Central memory CD8-positive, alpha-beta T cell (primary cell): Measurements from ENCODE around the gene APBB2.
"Not testable (repeated sequence)": the region's sequence is repeated elsewhere in the genome, so short reads cannot be mapped to it uniquely, and the experiment has no call there.

Experiments used
- ATAC-seq: fragments of 150-1000 bp; cut with Tn5 transposase; replicated peaks from 2 replicates; pipeline ENCODE4 v1.10.0; 2022; ENCODE audit warnings: mild to moderate bottlenecking, moderate FRiP score, moderate number of reproducible peaks; ENCODE audit not compliant: poor library complexity, severe bottlenecking; ENCODE audit errors: extremely low read depth
- DNase-seq, 2 donors: peaks; one replicate each; pipeline ENCODE4 v3.0.0; 2021; ENCODE audit warnings: low spot score in 2 of 2
- H3K27ac Mint-ChIP-seq: one replicate; pipeline ENCODE4 v1.8.0; 2022; ENCODE audit warnings: low read depth, mild to moderate bottlenecking, moderate library complexity, mixed read lengths
- H3K27me3 Mint-ChIP-seq: one replicate; pipeline ENCODE4 v1.8.0; 2022; ENCODE audit warnings: mixed read lengths
- H3K36me3 Mint-ChIP-seq: one replicate; pipeline ENCODE4 v1.8.0; 2022; ENCODE audit warnings: mild to moderate bottlenecking, moderate library complexity, mixed read lengths; ENCODE audit not compliant: insufficient read depth
- H3K4me1 Mint-ChIP-seq: one replicate; pipeline ENCODE4 v1.8.0; 2022; ENCODE audit warnings: mixed read lengths
- H3K4me3 Mint-ChIP-seq: one replicate; pipeline ENCODE4 v1.8.0; 2022; ENCODE audit warnings: mild to moderate bottlenecking, moderate library complexity, mixed read lengths
- H3K9me3 Mint-ChIP-seq: one replicate; pipeline ENCODE4 v1.8.0; 2022; ENCODE audit warnings: mixed read lengths

The APBB2 gene

DNA sequence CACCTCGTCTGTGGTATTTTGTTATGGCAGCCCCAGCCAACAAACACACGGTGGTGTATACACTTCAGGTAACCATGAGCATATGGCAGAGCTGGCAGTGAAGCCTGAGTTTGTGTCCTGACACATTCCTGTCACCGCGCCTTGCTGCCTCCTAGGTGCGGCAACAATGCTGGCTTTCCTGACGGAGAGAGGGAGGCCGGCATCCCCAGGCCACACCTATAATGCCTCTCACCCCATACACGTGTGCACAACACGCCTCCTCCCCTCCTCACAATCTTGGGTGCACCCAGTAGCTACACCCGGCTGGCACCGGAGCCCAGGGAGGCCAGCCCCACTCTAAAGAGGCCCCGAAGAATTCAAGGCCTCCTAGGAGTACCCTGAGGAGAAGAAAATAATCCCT lies 306.0 kb downstream of the APBB2 start:
- peaks cover 9% of the 10 kb centered on the region for H3K4me1 Mint-ChIP-seq
- no peaks in the 10 kb centered on the region for H3K9me3 Mint-ChIP-seq
- ATAC-seq = no peak

DNA sequence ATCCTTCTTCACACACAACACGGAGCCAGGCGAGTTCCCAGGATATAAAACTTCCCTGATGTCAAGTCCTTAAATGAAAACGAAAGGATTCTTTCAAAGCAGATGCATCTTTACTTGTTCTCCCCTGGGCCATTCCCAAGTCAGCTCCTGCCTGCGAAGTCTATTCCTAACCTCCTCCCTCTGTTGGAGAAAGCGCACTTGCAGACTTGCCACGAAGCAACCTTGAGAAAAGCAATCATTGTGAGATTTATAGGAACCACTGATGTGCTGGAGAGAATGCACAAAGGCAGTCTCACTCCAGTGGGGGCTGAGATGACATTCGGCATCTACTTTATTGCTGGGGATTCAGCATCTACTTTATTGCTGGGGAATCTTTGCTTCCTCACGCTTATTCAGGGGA lies 308.9 kb downstream of the APBB2 start:
- Mint-ChIP-seq H3K27me3 (no peaks in the 10 kb centered on the region), H3K4me3 (no peak overlapping the region), H3K4me1 (peaks cover 9% of the 10 kb centered on the region), H3K9me3 (no peaks in the 10 kb centered on the region), H3K36me3 (no peaks in the 10 kb centered on the region), H3K27ac (no peak overlapping the region)
- ATAC-seq = no peak
- no peak for DNase-seq

More for the DNA sequence above, 306.0 kb downstream of the APBB2 start:
- no peak for DNase-seq
- Mint-ChIP-seq H3K27ac (no peak overlapping the region), H3K27me3 (no peaks in the 10 kb centered on the region), H3K36me3 (no peaks in the 10 kb centered on the region), H3K4me3 (no peak overlapping the region)

- DNase-seq, H3K27me3 Mint-ChIP-seq, H3K4me3 Mint-ChIP-seq, ATAC-seq, H3K4me1 Mint-ChIP-seq, H3K36me3 Mint-ChIP-seq, H3K9me3 Mint-ChIP-seq, H3K27ac Mint-ChIP-seq: not testable (repeated sequence)
Measured at GRCh38 chr4:40900531-40900930, 313.8 kb downstream of the APBB2 start.

- DNase-seq = peak; percentile 19 to 26
- Mint-ChIP-seq H3K4me1 (peaks cover 5% of the 10 kb centered on the region), H3K4me3 (peak overlapping the region; percentile 1), H3K36me3 (no peaks in the 10 kb centered on the region), H3K9me3 (no peaks in the 10 kb centered on the region), H3K27me3 (peaks cover 10% of the 10 kb centered on the region), H3K27ac (no peak overlapping the region)
- ATAC-seq = peak; percentile 32
Measured at GRCh38 chr4:40897557-40898203, 316.7 kb downstream of the APBB2 start.

- no peaks in the 10 kb centered on the region for H3K9me3 Mint-ChIP-seq
- H3K27ac Mint-ChIP-seq = no peak overlapping the region
- DNase-seq = no peak
- H3K27me3 Mint-ChIP-seq = peaks cover 41% of the 10 kb centered on the region
- no peaks in the 10 kb centered on the region for H3K36me3 Mint-ChIP-seq
- ATAC-seq = no peak
- no peaks in the 10 kb centered on the region for H3K4me1 Mint-ChIP-seq
- H3K4me3 Mint-ChIP-seq = no peak overlapping the region
Measured at GRCh38 chr4:40890764-40891163, 323.6 kb downstream of the APBB2 start.

- ATAC-seq (no peak), DNase-seq (no peak)
- Mint-ChIP-seq H3K9me3 (no peaks in the 10 kb centered on the region), H3K27ac (no peak overlapping the region), H3K36me3 (no peaks in the 10 kb centered on the region), H3K27me3 (peaks cover 43% of the 10 kb centered on the region), H3K4me3 (no peak overlapping the region), H3K4me1 (no peaks in the 10 kb centered on the region)
Measured at GRCh38 chr4:40890199-40890598, 324.1 kb downstream of the APBB2 start.

- H3K27me3 Mint-ChIP-seq = peaks cover 56% of the 10 kb centered on the region
- DNase-seq (no peak), ATAC-seq (no peak)
- no peak overlapping the region for H3K27ac Mint-ChIP-seq
- H3K4me3 Mint-ChIP-seq = no peak overlapping the region
- no peaks in the 10 kb centered on the region for H3K9me3 Mint-ChIP-seq
- no peaks in the 10 kb centered on the region for H3K4me1 Mint-ChIP-seq
- H3K36me3 Mint-ChIP-seq = no peaks in the 10 kb centered on the region
Measured at GRCh38 chr4:40888933-40889332, 325.4 kb downstream of the APBB2 start.

DNA sequence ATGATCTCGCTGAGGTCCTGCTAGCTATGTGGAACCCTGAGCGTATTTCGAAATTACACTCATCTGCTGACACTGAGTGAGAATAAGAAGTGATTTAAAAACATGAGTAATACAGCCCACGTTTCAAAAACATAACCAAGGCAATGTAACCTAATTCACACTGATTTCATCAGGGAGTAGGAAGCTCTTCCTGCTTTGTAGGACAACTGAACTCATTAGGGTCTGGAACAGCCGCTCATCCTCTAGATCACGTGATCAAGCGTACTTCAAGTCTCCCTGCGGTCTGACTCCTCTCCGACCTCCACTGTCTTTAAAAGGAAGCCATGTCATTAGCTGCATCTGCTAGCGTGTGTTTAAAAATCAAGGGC lies 326.6 kb downstream of the APBB2 start:
- H3K36me3 Mint-ChIP-seq = no peaks in the 10 kb centered on the region
- ATAC-seq (no peak), DNase-seq (no peak)
- peaks cover 56% of the 10 kb centered on the region for H3K27me3 Mint-ChIP-seq
- no peak overlapping the region for H3K27ac Mint-ChIP-seq
- no peaks in the 10 kb centered on the region for H3K4me1 Mint-ChIP-seq
- H3K4me3 Mint-ChIP-seq = no peak overlapping the region
- H3K9me3 Mint-ChIP-seq = no peaks in the 10 kb centered on the region

DNA sequence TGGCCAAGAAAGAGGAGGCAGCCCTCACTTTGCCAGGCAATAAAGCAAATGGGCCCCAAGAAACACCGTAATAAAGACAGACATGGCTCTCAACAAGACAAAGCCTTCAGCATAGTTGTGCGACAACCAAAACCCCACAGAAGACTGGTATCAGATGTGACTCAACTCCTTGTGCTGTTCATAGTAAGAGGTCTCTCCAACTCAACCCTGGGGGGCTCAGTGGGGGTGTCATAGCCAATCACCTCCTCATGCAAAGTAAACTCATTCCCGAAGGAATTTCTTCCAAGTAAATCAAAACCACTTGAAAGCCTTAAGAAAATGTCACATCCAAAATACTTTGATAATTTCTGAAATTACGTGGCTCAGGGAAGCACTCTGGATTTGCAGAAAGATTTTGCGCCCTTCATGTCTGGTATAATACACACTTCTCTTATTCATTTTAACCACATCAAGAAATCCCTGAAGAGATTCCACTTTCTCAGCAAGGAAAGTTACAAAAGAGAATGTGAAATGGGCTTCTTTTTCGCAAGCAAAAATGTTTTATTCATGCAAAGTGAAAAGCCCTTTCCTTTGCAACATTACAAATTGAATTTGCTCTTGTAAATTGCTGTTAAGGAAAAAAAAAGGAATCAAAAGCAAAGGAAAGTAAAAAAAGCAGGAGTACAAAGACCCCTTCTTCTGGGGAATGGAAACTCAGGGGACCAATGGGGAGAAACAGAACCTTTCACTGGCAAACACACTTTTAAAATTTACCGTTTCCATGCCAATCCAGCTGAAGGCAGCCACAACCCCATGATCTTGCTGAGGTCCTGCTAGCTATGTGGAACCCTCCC lies 327.2 kb downstream of the APBB2 start:
- DNase-seq = no peak
- H3K36me3 Mint-ChIP-seq = no peaks in the 10 kb centered on the region

GRCh38 chr4:40881851-40882250 lies 332.5 kb downstream of the APBB2 start:
- no peak overlapping the region for H3K4me3 Mint-ChIP-seq
- peaks cover 82% of the 10 kb centered on the region for H3K27me3 Mint-ChIP-seq
- DNase-seq (no peak), ATAC-seq (no peak)
- no peaks in the 10 kb centered on the region for H3K9me3 Mint-ChIP-seq
- no peaks in the 10 kb centered on the region for H3K4me1 Mint-ChIP-seq
- H3K36me3 Mint-ChIP-seq = no peaks in the 10 kb centered on the region
- no peak overlapping the region for H3K27ac Mint-ChIP-seq

More for the DNA sequence above, 327.2 kb downstream of the APBB2 start:
- no peak overlapping the region for H3K27ac Mint-ChIP-seq
- no peak overlapping the region for H3K4me3 Mint-ChIP-seq
- H3K27me3 Mint-ChIP-seq = peaks cover 62% of the 10 kb centered on the region
- no peaks in the 10 kb centered on the region for H3K9me3 Mint-ChIP-seq
- ATAC-seq = no peak
- H3K4me1 Mint-ChIP-seq = no peaks in the 10 kb centered on the region

DNA sequence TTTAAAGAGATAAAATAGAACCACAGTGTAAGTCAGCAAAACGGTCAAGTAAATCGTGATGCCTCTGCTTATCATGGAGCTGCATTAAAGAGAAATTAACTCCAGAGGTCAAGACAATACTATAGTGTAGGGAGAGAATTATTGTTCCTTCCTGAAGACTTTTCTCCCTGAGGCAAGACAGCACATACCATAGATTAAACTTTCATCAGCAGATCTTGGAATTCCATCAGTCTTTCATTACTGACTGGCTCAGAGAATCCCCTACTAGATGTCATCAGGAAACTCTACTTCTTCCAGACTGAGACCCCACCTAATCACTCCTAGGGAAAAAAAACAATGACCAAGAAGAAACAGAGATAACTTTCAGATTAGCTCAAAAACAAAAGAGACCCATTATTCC lies 333.2 kb downstream of the APBB2 start:
- Mint-ChIP-seq H3K36me3 (no peaks in the 10 kb centered on the region), H3K27ac (no peak overlapping the region), H3K9me3 (no peaks in the 10 kb centered on the region), H3K4me1 (no peaks in the 10 kb centered on the region), H3K4me3 (no peak overlapping the region), H3K27me3 (peaks cover 87% of the 10 kb centered on the region)
- DNase-seq = no peak
- no peak for ATAC-seq

GRCh38 chr4:40878548-40879055 lies 335.7 kb downstream of the APBB2 start:
- ATAC-seq = no peak
- Mint-ChIP-seq H3K4me3 (no peak overlapping the region), H3K4me1 (no peaks in the 10 kb centered on the region), H3K9me3 (no peaks in the 10 kb centered on the region), H3K36me3 (no peaks in the 10 kb centered on the region), H3K27me3 (peaks cover 79% of the 10 kb centered on the region), H3K27ac (no peak overlapping the region)
- DNase-seq = no peak

GRCh38 chr4:40877081-40877480 lies 337.3 kb downstream of the APBB2 start:
- no peaks in the 10 kb centered on the region for H3K36me3 Mint-ChIP-seq
- no peaks in the 10 kb centered on the region for H3K9me3 Mint-ChIP-seq
- ATAC-seq (no peak), DNase-seq (no peak)
- H3K4me3 Mint-ChIP-seq = no peak overlapping the region
- H3K27ac Mint-ChIP-seq = no peak overlapping the region
- no peaks in the 10 kb centered on the region for H3K4me1 Mint-ChIP-seq
- H3K27me3 Mint-ChIP-seq = peaks cover 71% of the 10 kb centered on the region
